Central memory CD4-positive, alpha-beta T cell (primary cell): ENCODE data around the gene ALCAM.
A peak's percentile ranks its signal among the peaks of the same experiment; 100 is the strongest.
"Not testable (repeated sequence)": the region's sequence is repeated elsewhere in the genome, so short reads cannot be mapped to it uniquely, and the experiment has no call there.

Experiments used
- DNase-seq: peaks from one replicate; pipeline ENCODE4 v3.0.0; 2022

ALCAM gene

GRCh38 chr3:105356988-105357387, 9.7 kb upstream of the ALCAM start:
- DNase-seq: no peak

GRCh38 chr3:105359098-105359762, 7.5 kb upstream of the ALCAM start:
- DNase-seq: no peak

- no peak for DNase-seq
Observed at GRCh38 chr3:105360003-105360402, 6.7 kb upstream of the ALCAM start.

- DNase-seq: no peak
Observed at GRCh38 chr3:105362021-105362665, 4.6 kb upstream of the ALCAM start.

- no peak for DNase-seq
Observed at GRCh38 chr3:105364128-105364527, 2.6 kb upstream of the ALCAM start.

- DNase-seq: no peak
Observed at GRCh38 chr3:105365081-105365390, 1.7 kb upstream of the ALCAM start.

- no peak for DNase-seq
Observed at GRCh38 chr3:105365391-105366325, 1.1 kb upstream of the ALCAM start.

- DNase-seq: peak; percentile 28
Observed at GRCh38 chr3:105367063-105367405, 325 bp downstream of the ALCAM start.

- DNase-seq: peak; percentile 55
Observed at GRCh38 chr3:105367406-105368213, 901 bp downstream of the ALCAM start.

- DNase-seq: peak; percentile 86
Observed at GRCh38 chr3:105368566-105369499, 2.1 kb downstream of the ALCAM start.

GRCh38 chr3:105369500-105370371, 3.0 kb downstream of the ALCAM start:
- peak; percentile 59 for DNase-seq

GRCh38 chr3:105373383-105373782, 6.7 kb downstream of the ALCAM start:
- no peak for DNase-seq

- no peak for DNase-seq
Observed at GRCh38 chr3:105375750-105376511, 9.2 kb downstream of the ALCAM start.

- no peak for DNase-seq
Observed at GRCh38 chr3:105377716-105378115, 11.0 kb downstream of the ALCAM start.

GRCh38 chr3:105385179-105385578, 18.5 kb downstream of the ALCAM start:
- DNase-seq: no peak

- no peak for DNase-seq
Observed at GRCh38 chr3:105385819-105386508, 19.3 kb downstream of the ALCAM start.

- no peak for DNase-seq
Observed at GRCh38 chr3:105387122-105387751, 20.5 kb downstream of the ALCAM start.

- DNase-seq: no peak
Observed at GRCh38 chr3:105388176-105388575, 21.5 kb downstream of the ALCAM start.

GRCh38 chr3:105389759-105390158, 23.1 kb downstream of the ALCAM start:
- DNase-seq: not testable (repeated sequence)
